ENCODE measurements around the gene PDZD11.

GRCh38 chrX:70313503-70313902 lies 23.8 kb upstream of the PDZD11 start:
- no peak for TF ChIP-seq EZH2 (IDR thresholded peaks at IDR 0.05)
- TF ChIP-seq POLR2A (IDR thresholded peaks at IDR 0.05; ENCODE audit: borderline replicate concordance, extremely low read depth, insufficient read depth, insufficient read length) = no peak
- no peak for TF ChIP-seq CTCF (IDR thresholded peaks at IDR 0.05 in 2 of 3, conservative IDR thresholded peaks at IDR 0.05 in 1 of 3; ENCODE audit: borderline replicate concordance in 1 of 3, insufficient read depth in 1 of 3, low read depth in 2 of 3, low read length in 2 of 3)
- TF ChIP-seq REST (IDR thresholded peaks at IDR 0.05; ENCODE audit: low read depth) = no peak
- no peak for TF ChIP-seq TCF7L2 (IDR thresholded peaks at IDR 0.05; ENCODE audit: borderline replicate concordance, extremely low read depth, insufficient read depth, insufficient read length)
- no peak for TF ChIP-seq YY1 (IDR thresholded peaks at IDR 0.05; ENCODE audit: extremely low read depth, insufficient replicate concordance, low read depth, low read length)
- TF ChIP-seq SIN3A (IDR thresholded peaks at IDR 0.05; ENCODE audit: low read depth) = no peak
- no peak for TF ChIP-seq POLR2AphosphoS5 (IDR thresholded peaks at IDR 0.05; ENCODE audit: low read depth, low read length)
- no peak for TF ChIP-seq JUND (IDR thresholded peaks at IDR 0.05)
- no peak for TF ChIP-seq ATF3 (IDR thresholded peaks at IDR 0.05)

All from HCT116 (cell line).